ENCODE data around the gene KCNQ4.

Gene KCNQ4

DNA sequence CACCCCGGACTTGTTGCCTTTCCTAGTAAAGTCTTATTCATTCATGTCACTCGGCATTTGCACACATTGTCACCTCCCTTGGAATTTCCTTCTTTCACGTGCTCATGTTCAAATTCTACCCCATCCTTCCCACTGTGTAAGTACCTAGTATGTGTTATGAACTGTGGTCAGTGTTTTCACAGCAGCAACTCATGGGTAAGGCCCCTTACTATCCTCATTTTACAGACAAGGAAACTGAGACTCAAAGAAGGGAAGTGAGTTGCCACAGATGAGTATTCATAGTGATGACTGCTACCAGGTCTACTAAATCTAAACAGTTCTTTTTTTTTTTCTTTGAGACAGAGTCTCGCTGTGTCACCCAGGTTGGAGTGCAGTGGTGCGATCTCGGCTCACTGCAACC, 68.1 kb downstream of the KCNQ4 start:
- FAIRE-seq (no peak), DNase-seq (ENCODE audit: insufficient read length) (no peak)

DNA sequence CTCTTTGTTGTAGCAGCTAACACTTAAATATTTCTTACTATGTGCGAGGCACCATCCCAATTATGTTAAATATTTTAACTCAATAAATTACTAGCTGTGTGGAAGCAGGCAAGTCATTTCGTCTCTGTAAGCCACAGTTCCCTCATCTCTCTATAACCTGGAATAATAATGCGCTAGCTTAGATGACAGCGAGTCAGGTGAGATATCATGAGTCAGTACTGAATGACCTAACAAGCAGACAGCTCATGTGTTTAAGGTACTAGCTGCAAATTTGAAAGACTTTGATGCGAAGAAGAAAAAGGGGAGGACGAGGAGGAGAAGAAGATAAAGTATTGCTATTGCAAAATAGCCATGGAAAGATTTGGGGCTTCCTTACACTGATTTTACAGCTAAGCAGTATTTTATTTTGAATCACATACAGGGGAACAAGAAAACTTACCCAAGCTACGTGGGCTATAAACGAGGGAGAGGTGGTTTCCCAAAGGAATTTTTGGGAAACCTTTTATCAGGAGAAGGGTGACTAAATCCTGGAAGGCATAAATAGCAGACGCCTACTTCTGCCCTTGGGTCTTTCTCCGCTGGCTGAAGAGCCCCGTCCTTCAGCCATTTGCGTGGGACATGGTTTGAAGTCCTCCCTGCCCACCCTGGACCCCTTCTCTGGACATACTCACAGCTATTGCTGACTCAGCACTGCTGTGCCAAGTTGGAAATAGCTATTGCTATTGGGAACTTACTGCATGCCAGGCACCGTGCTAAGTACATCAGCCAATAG, 69.7 kb downstream of the KCNQ4 start:
- FAIRE-seq = no peak
- TF ChIP-seq TAF1 (IDR thresholded peaks at IDR 0.05; ENCODE audit: borderline replicate concordance, low read depth, low read length) = no peak
- no peak for TF ChIP-seq POLR2A (IDR thresholded peaks at IDR 0.05; ENCODE audit: low read depth, low read length)
- TF ChIP-seq POLR2AphosphoS5 (IDR thresholded peaks at IDR 0.05; ENCODE audit: low read depth, low read length) = no peak
- DNase-seq (ENCODE audit: insufficient read length) = no peak

More for the DNA sequence above, 68.1 kb downstream of the KCNQ4 start:
- TF ChIP-seq POLR2A (IDR thresholded peaks at IDR 0.05; ENCODE audit: low read depth, low read length) (no peak), POLR2AphosphoS5 (IDR thresholded peaks at IDR 0.05; ENCODE audit: low read depth, low read length) (no peak), TAF1 (IDR thresholded peaks at IDR 0.05; ENCODE audit: borderline replicate concordance, low read depth, low read length) (no peak)

DNA sequence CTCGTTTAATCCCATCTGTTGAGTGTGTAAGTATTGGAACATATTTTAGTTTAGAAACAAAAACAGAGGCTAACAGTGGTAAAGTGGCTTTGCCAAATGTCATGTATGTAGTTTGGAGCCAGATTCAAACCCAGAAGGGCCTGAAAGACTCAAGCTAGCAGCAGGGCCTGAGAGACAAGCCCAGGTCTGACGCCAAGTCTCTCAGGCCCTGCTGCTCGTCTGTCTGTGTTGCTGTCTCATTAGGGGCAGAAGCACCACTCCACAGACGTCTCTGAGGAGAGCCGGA, 70.2 kb downstream of the KCNQ4 start:
- no peak for TF ChIP-seq TAF1 (IDR thresholded peaks at IDR 0.05; ENCODE audit: borderline replicate concordance, low read depth, low read length)
- TF ChIP-seq POLR2AphosphoS5 (IDR thresholded peaks at IDR 0.05; ENCODE audit: low read depth, low read length) = no peak
- TF ChIP-seq POLR2A (IDR thresholded peaks at IDR 0.05; ENCODE audit: low read depth, low read length) = no peak
- FAIRE-seq (no peak), DNase-seq (ENCODE audit: insufficient read length) (no peak)

DNA sequence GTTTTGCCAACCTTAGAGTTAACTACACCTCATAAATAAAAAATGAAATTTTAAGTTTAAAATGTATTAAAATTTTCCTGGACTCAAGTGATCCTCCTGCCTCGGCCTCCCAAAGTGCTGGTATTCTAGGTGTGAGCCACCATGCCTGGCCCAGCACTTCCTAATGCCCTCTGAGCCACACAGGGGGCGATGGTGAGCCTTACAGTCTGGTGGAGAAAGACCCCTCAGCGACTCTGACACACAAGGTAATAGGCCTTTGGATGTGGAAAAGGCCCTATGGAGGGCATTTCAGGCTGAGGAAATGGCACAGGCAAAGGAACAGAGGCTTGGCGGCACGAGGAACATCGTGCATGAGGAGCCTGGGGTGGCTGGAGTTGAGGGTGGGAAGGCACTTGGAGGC, 71.9 kb downstream of the KCNQ4 start:
- FAIRE-seq (no peak), DNase-seq (ENCODE audit: insufficient read length) (no peak)
- TF ChIP-seq POLR2A (IDR thresholded peaks at IDR 0.05; ENCODE audit: low read depth, low read length) (no peak), TAF1 (IDR thresholded peaks at IDR 0.05; ENCODE audit: borderline replicate concordance, low read depth, low read length) (no peak), POLR2AphosphoS5 (IDR thresholded peaks at IDR 0.05; ENCODE audit: low read depth, low read length) (no peak)

DNA sequence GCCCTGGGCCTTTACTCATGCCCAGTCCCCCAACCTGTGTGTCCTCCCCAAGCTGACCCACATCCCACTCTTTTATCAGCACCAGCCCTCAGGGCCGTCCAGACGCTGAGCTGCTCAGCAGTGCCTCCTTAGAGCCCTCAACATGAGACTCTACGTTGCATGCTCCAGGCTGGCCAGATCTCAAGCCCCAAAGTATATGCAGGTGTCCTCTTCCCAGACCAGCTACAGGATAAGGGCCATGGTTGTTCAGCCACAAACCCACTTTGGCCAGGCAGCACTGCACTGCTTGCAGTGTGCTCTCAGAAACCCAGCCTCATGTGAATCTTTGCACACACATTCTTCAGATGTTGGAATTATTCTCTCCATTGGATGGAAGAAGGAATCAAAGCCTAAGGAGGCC, 72.5 kb downstream of the KCNQ4 start:
- TF ChIP-seq POLR2A (IDR thresholded peaks at IDR 0.05; ENCODE audit: low read depth, low read length) (no peak), POLR2AphosphoS5 (IDR thresholded peaks at IDR 0.05; ENCODE audit: low read depth, low read length) (no peak), TAF1 (IDR thresholded peaks at IDR 0.05; ENCODE audit: borderline replicate concordance, low read depth, low read length) (no peak)
- DNase-seq (ENCODE audit: insufficient read length) (no peak), FAIRE-seq (no peak)

DNA sequence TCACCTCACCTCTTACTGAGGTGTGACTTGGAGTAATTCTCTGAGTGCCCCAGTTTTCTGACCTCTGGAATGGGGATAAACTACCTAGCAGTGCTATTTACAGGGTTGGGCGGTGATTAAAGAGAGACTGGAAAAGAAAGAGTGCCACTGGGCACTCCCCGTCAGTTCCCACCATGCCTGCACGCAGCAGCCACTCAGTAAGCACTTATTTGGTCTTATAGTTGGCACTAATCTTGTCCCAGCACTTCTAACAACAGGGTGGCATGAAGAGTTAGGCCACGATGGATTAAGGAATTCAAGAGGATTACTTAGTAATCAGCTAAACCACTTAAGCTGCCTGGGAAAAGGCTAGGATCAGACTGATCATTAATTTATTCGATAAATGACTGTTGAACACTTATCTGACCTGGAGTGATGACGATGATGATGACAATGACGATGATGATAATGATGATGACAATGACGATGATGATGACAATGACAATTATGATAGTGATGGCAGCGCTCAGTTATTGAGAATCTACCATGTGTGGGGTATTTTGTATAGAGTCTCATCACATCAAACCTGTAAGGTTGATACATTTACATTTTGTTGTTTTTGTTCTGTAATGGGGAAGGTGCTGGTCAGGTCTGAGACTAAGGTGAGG, 73.2 kb downstream of the KCNQ4 start:
- FAIRE-seq = no peak
- no peak for DNase-seq (ENCODE audit: insufficient read length)
- TF ChIP-seq POLR2A (IDR thresholded peaks at IDR 0.05; ENCODE audit: low read depth, low read length) (no peak), POLR2AphosphoS5 (IDR thresholded peaks at IDR 0.05; ENCODE audit: low read depth, low read length) (no peak), TAF1 (IDR thresholded peaks at IDR 0.05; ENCODE audit: borderline replicate concordance, low read depth, low read length) (no peak)

DNA sequence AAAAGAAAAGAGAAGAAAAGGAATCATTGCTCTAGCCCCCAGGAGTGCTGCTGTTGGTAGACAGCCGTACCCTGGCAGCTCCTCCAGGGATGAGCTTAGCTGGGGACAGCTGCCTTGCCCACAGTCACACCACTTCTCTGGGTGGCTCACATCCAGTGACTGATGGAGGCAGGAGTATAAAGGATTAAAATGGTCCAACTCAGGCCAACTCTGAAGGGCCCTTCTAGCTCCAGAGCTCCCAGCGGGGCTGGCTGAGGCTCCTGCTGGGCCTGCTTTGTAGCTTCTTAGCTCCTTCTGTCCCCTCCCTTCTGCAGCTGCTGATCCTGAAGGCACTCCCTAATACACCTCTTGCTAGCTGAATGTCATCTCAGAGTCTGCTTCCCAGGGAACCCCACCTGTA, 74.2 kb downstream of the KCNQ4 start:
- DNase-seq (ENCODE audit: insufficient read length) (no peak), FAIRE-seq (no peak)
- TF ChIP-seq POLR2AphosphoS5 (IDR thresholded peaks at IDR 0.05; ENCODE audit: low read depth, low read length) = no peak

DNA sequence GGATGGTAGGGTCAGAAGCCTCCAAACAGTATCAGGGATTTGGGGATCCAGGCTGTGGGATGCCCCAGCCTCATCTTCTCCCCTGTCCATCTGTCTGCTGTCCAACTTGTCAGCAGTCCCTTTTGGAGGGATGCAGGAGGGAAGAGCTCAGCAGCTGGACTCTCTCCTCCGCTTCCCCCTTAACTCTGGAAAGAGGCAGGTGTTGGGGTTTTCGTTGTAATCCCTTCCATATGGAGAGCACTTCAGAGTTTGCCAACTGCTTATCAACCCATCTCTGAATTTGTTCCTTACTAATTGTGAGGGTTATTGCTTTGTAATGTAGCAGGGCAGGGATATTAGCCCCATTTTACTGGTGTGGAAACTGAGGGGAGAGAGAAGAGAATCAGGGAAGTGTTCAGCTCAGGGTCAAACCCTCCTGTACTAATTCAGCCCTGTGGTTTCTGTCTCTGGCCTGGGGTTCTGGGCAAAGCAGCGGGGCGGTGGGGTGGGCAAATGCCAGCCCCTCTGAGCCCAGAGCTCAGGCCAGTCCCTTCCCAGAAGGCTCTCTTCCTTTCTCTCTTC, 75.3 kb downstream of the KCNQ4 start:
- no peak for FAIRE-seq
- no peak for DNase-seq (ENCODE audit: insufficient read length)
- TF ChIP-seq POLR2AphosphoS5 (IDR thresholded peaks at IDR 0.05; ENCODE audit: low read depth, low read length) (no peak), POLR2A (IDR thresholded peaks at IDR 0.05; ENCODE audit: low read depth, low read length) (no peak), TAF1 (IDR thresholded peaks at IDR 0.05; ENCODE audit: borderline replicate concordance, low read depth, low read length) (no peak)

DNA sequence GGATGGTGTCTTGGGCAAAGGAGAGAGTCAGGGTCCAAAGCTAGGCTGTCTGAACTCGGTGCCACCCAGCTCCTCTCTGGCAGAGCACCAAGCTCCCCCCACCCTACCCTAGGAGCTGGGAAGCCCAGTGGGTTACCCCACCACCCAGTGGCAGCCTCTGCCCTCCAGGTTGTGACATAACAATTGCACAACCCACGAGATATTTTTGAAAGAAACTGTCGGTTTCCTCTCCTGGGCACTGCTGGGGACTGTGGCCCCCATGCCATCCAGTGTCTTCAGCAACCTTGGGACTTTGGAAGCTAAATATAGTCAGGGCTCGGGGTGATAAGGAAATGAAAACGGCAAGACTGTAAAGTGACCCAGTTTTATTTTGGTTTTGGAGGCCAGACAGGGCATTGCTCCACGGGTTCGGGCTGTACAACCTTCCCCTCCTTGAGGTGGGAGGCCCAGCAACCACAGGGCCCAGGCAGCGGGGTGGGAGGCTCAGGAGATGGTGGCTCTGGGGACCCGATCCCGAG, 77.2 kb downstream of the KCNQ4 start:
- DNase-seq (ENCODE audit: insufficient read length) (no peak), FAIRE-seq (no peak)
- no peak for TF ChIP-seq POLR2AphosphoS5 (IDR thresholded peaks at IDR 0.05; ENCODE audit: low read depth, low read length)
- TF ChIP-seq TAF1 (IDR thresholded peaks at IDR 0.05; ENCODE audit: borderline replicate concordance, low read depth, low read length) = no peak
- no peak for TF ChIP-seq POLR2A (IDR thresholded peaks at IDR 0.05; ENCODE audit: low read depth, low read length)

DNA sequence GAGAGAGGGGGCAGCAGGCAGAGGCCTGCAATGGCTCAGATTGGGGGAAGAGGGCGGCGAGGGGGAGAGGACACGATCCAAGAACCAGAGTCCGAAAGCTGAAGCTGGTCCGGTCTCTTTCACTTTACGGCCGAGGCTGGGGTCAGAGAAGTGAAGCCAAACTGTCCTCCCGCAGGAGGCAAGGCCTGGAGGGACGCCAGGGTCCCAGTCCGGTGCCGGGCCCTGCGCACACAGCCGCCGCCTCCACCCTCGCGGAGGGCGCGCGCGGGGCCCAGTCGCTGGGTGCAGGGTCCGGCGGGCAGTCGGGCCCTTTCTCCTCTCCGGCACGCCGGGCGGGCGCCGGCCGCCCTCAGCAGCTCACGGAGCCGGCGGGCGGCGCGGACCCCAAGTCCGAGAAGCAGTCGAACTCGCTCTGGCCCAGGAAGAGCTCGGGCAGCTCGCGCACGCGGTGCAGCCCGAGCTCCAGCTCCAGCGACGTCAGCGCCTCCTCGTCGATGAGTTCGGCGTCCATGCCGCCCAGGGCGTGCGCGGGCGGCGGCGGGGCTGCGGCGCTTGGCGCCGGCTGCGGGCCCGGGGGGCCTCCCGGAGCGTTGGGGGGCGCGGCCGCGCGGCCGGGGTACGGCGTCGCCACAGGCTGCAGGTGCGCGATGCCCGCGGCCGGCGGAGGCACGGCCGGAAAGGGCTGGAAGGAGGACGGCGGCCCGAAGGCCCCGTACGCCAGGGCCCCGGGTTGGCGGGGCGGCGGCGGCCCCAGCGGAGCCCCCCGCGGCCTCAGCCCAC, 77.8 kb downstream of the KCNQ4 start:
- TF ChIP-seq POLR2AphosphoS5 (IDR thresholded peaks at IDR 0.05; ENCODE audit: low read depth, low read length) (no peak), POLR2A (IDR thresholded peaks at IDR 0.05; ENCODE audit: low read depth, low read length) (no peak), TAF1 (IDR thresholded peaks at IDR 0.05; ENCODE audit: borderline replicate concordance, low read depth, low read length) (no peak)
- no peak for DNase-seq (ENCODE audit: insufficient read length)
- no peak for FAIRE-seq

Data from GM12892 (cell line).